ENCODE results near the gene PRM1. TPM values are rescaled to one million over a fixed set of nuclear protein-coding genes. Genes with fewer than 3 reads are reported as not detected.

PRM1 gene
- total RNA-seq, 2 experiments from 2014 or later = not detected

DNA sequence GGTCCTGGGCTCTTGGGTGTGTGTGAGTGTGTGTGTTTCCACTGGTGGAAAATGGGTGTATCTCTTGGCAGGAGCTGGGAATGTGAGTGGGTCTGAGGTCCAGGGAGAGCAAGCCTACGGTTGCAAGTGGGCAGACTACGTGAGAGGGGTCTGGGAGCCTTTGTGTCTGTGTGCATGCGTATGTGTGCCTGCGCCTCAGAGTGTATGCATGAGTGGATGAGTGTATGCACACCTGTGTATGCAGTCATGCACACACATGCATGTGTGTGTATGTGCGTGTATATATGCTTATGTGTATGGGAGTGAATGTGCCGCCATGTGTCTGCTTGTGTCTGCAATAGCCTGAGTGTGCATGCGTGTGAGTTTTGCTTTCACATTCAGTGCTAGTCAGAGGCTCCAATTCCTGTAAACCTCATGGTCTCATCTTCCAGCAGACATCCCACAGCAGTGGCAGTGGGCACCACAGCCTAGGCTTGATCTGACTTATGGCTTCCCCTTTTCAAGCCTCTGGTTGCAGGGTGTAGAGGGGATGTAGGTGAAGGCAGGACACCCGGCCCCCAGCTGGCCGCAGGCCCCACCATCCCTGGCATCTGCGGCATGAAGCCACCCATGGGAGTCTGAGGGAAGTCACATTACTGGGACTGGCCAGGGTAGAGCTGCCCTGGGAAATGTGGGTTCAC, 44.4 kb upstream of the PRM1 start:
- Mint-ChIP-seq H3K27ac (peak overlapping the region; percentile 40), H3K27me3 (no peaks in the 10 kb centered on the region), H3K36me3 (ENCODE audit: low read depth) (no peaks in the 10 kb centered on the region), H3K4me3 (no peak overlapping the region), H3K9me3 (peaks cover 2% of the 10 kb centered on the region), H3K4me1 (ENCODE audit: low read depth) (peaks cover 50% of the 10 kb centered on the region)
- peak; percentile 38 for ATAC-seq
- TF ChIP-seq CTCF (IDR thresholded peaks at IDR 0.05) = no peak
- intact Hi-C loops (cut with micrococcal nuclease) = no loop called here
- ChIA-PET POLR2A (interaction anchor here (0.7 to 2.5 kb wide), 4 partner anchors 29 to 71 kb away, joined by 3 to 17 read pairs (median 4); partner anchors contain the start of gene SOCS1), CTCF (interaction anchor here (0.7 kb wide), 1 partner anchor 26 kb away, joined by 3 read pairs; no protein-coding TSS in a partner anchor)
- peak; percentile 55 for DNase-seq

DNA sequence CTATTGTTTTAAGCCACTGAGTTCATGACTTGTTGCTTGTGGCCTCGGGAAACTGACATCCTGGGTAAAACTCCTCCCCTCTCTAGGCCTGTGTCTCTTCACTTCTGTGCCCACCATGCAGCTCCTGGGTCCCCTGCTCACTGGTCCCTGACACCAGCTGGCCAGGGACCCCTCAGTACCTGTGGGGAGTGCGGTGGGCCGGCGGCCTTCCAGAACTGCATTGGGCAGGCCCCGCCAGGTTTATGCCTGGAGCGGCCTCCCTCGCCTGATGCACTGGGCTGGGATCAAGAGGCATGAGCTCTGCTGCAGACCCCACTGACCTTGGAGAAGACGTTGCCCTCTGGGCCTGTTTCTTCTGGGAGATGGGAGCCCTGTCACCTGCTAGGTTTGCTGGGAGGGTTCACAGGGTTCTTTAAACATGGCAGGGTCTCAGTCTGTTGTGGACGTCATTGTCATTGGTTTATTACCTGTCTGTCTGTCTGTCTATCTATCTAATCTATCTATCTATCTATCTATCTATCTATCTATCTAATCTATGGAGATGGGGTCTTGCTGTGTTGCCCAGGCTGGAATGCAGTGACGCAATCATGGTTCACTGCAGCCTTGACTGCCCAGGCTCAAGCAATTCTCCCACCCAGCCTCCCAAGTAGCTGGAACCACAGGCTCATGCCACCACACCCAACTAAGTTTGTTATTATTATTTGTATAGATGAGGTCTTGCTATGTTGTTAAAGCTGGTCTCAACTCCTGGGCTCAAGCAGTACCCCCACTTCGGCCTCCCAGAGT, 42.6 kb upstream of the PRM1 start:
- ChIA-PET CTCF (interaction anchor here (1.2 kb wide), 1 partner anchor 360 kb away, joined by 3 read pairs; no protein-coding TSS in a partner anchor), POLR2A (interaction anchor here (1.0 to 1.8 kb wide), 2 partner anchors 27 to 71 kb away, joined by 3 to 4 read pairs; no protein-coding TSS in a partner anchor)
- no peaks in the 10 kb centered on the region for H3K27me3 Mint-ChIP-seq
- H3K27ac Mint-ChIP-seq = no peak overlapping the region
- TF ChIP-seq CTCF (IDR thresholded peaks at IDR 0.05) = no peak
- no peaks in the 10 kb centered on the region for H3K36me3 Mint-ChIP-seq (ENCODE audit: low read depth)
- peaks cover 38% of the 10 kb centered on the region for H3K4me1 Mint-ChIP-seq (ENCODE audit: low read depth)
- ATAC-seq (no peak), DNase-seq (no peak)
- intact Hi-C loops (cut with micrococcal nuclease) = no loop called here
- peaks cover 2% of the 10 kb centered on the region for H3K9me3 Mint-ChIP-seq
- no peak overlapping the region for H3K4me3 Mint-ChIP-seq

- no peaks in the 10 kb centered on the region for H3K36me3 Mint-ChIP-seq (ENCODE audit: low read depth)
- intact Hi-C loops (cut with micrococcal nuclease) = no loop called here
Measured at GRCh38 chr16:11322823-11323222, 41.7 kb upstream of the PRM1 start.

DNA sequence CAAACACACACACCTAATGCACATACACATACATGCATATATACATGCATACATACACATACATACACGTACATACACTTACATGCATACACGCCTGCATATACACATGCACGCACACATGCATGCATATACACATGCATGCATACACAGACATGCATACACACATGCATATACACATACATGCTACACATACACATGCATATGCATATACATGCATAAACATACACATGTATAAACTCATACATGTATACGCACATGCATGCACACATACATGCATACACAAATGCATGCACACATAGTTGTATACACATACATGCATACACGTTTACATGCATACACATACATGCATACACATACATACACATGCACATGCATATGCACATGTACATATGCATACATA, 40.5 kb upstream of the PRM1 start:
- no peaks in the 10 kb centered on the region for H3K9me3 Mint-ChIP-seq
- POLR2A ChIA-PET = no interaction called here
- TF ChIP-seq CTCF (IDR thresholded peaks at IDR 0.05) = no peak
- H3K27ac Mint-ChIP-seq = no peak overlapping the region
- H3K27me3 Mint-ChIP-seq = no peaks in the 10 kb centered on the region
- CTCF ChIA-PET = no interaction called here
- peaks cover 18% of the 10 kb centered on the region for H3K4me1 Mint-ChIP-seq (ENCODE audit: low read depth)
- DNase-seq (no peak), ATAC-seq (no peak)
- no peak overlapping the region for H3K4me3 Mint-ChIP-seq
- intact Hi-C loops (cut with micrococcal nuclease) = no loop called here
- H3K36me3 Mint-ChIP-seq (ENCODE audit: low read depth) = no peaks in the 10 kb centered on the region

More at GRCh38 chr16:11322823-11323222, 41.7 kb upstream of the PRM1 start:
- POLR2A ChIA-PET = no interaction called here
- no peak overlapping the region for H3K4me3 Mint-ChIP-seq
- H3K27me3 Mint-ChIP-seq = no peaks in the 10 kb centered on the region
- H3K4me1 Mint-ChIP-seq (ENCODE audit: low read depth) = peaks cover 29% of the 10 kb centered on the region
- TF ChIP-seq CTCF (IDR thresholded peaks at IDR 0.05) = no peak
- H3K9me3 Mint-ChIP-seq = peaks cover 2% of the 10 kb centered on the region
- ATAC-seq (no peak), DNase-seq (no peak)
- CTCF ChIA-PET = no interaction called here
- no peak overlapping the region for H3K27ac Mint-ChIP-seq

GRCh38 chr16:11320170-11320569, 39.0 kb upstream of the PRM1 start:
- Mint-ChIP-seq H3K4me1 (ENCODE audit: low read depth) (peaks cover 6% of the 10 kb centered on the region), H3K27ac (no peak overlapping the region), H3K9me3 (no peaks in the 10 kb centered on the region), H3K4me3 (no peak overlapping the region), H3K27me3 (no peaks in the 10 kb centered on the region), H3K36me3 (ENCODE audit: low read depth) (no peaks in the 10 kb centered on the region)
- DNase-seq (no peak), ATAC-seq (no peak)
- no peak for TF ChIP-seq CTCF (IDR thresholded peaks at IDR 0.05)
- intact Hi-C loops (cut with micrococcal nuclease) = no loop called here
- POLR2A ChIA-PET = interaction anchor here (1.0 kb wide), 2 partner anchors 8 to 9 kb away, joined by 3 to 4 read pairs; no protein-coding TSS in a partner anchor
- CTCF ChIA-PET = interaction anchor here (0.9 to 2.0 kb wide), 2 partner anchors 8 to 34 kb away, joined by 3 to 5 read pairs; no protein-coding TSS in a partner anchor

Measured in activated CD8-positive, alpha-beta T cell treated with anti-CD3 and anti-CD28 coated beads for 36 hours (primary cell).